Measurements from ENCODE around the gene AFF3. TPM values are rescaled to one million over a fixed set of nuclear protein-coding genes. Genes with fewer than 3 reads are reported as not detected.

The AFF3 gene
- polyA plus RNA-seq, 1 donor (not counting 4 experiments of a cell fraction or from before 2014, with no cell fraction given) = not detected

GRCh38 chr2:99863236-99863902 lies 279.0 kb downstream of the AFF3 start:
- TF ChIP-seq EZH2 (IDR thresholded peaks at IDR 0.05; ENCODE audit: low read length) (no peak), CTCF (optimal IDR thresholded peaks at IDR 0.05 in 1 of 3, IDR thresholded peaks at IDR 0.05 in 1 of 3, conservative IDR thresholded peaks at IDR 0.05 in 1 of 3; ENCODE audit: extremely low read depth in 1 of 3, insufficient read depth in 2 of 3, low read length in 3 of 3) (no peak)
- H3K4me2 ChIP-seq (ENCODE audit: control insufficient read depth, extremely low read depth, insufficient read depth, low read depth, low read length) = no peak overlapping the region

GRCh38 chr2:99862566-99862965 lies 279.8 kb downstream of the AFF3 start:
- Histone ChIP-seq H3K27ac (ENCODE audit: control insufficient read depth, insufficient read depth, low read length) (no peak overlapping the region), H3K79me2 (ENCODE audit: control insufficient read depth, insufficient read depth, low read length) (no peaks in the 10 kb centered on the region), H3K4me3 (ENCODE audit: control insufficient read depth in 2 of 3, extremely low read depth in 1 of 3, insufficient read depth in 2 of 3, low read depth in 1 of 3, low read length in 3 of 3) (no peak overlapping the region), H3K9me3 (ENCODE audit: control insufficient read depth, low read depth, low read length) (no peaks in the 10 kb centered on the region), H2AFZ (ENCODE audit: control insufficient read depth, low read length) (no peak overlapping the region), H3K9me1 (ENCODE audit: control insufficient read depth, extremely low read depth, insufficient read depth, low read length) (no peaks in the 10 kb centered on the region), H3K4me2 (ENCODE audit: control insufficient read depth, extremely low read depth, insufficient read depth, low read depth, low read length) (no peak overlapping the region), H3K4me1 (ENCODE audit: control insufficient read depth, extremely low read depth, insufficient read depth, low read length) (no peaks in the 10 kb centered on the region), H3K9ac (ENCODE audit: control insufficient read depth, extremely low read depth, insufficient read depth, low read length) (no peak overlapping the region), H3K36me3 (ENCODE audit: control insufficient read depth in 2 of 2, extremely low read depth in 1 of 2, insufficient read depth in 2 of 2, low read length in 2 of 2) (no peaks in the 10 kb centered on the region), H3K27me3 (ENCODE audit: control insufficient read depth, extremely low read depth, insufficient read depth, low read length) (no peaks in the 10 kb centered on the region), H4K20me1 (ENCODE audit: control insufficient read depth, extremely low read depth, insufficient read depth, low read length) (no peaks in the 10 kb centered on the region)
- TF ChIP-seq CTCF (optimal IDR thresholded peaks at IDR 0.05 in 1 of 3, IDR thresholded peaks at IDR 0.05 in 1 of 3, conservative IDR thresholded peaks at IDR 0.05 in 1 of 3; ENCODE audit: extremely low read depth in 1 of 3, insufficient read depth in 2 of 3, low read length in 3 of 3) = no peak
- no peak for TF ChIP-seq EZH2 (IDR thresholded peaks at IDR 0.05; ENCODE audit: low read length)
- FAIRE-seq (no peak), DNase-seq (ENCODE audit: low read depth, low spot score) (no peak)
- dilution Hi-C loops (cut with MboI; ENCODE audit: extremely low pct_ligation_motif_present, low sequenced_read_pairs) = no loop called here

More at GRCh38 chr2:99863236-99863902, 279.0 kb downstream of the AFF3 start:
- no peaks in the 10 kb centered on the region for H3K9me1 ChIP-seq (ENCODE audit: control insufficient read depth, extremely low read depth, insufficient read depth, low read length)
- no peak overlapping the region for H3K4me3 ChIP-seq (ENCODE audit: control insufficient read depth in 2 of 3, extremely low read depth in 1 of 3, insufficient read depth in 2 of 3, low read depth in 1 of 3, low read length in 3 of 3)
- H2AFZ ChIP-seq (ENCODE audit: control insufficient read depth, low read length) = no peak overlapping the region
- no peaks in the 10 kb centered on the region for H3K36me3 ChIP-seq (ENCODE audit: control insufficient read depth in 2 of 2, extremely low read depth in 1 of 2, insufficient read depth in 2 of 2, low read length in 2 of 2)
- no peaks in the 10 kb centered on the region for H3K4me1 ChIP-seq (ENCODE audit: control insufficient read depth, extremely low read depth, insufficient read depth, low read length)
- dilution Hi-C loops (cut with MboI; ENCODE audit: extremely low pct_ligation_motif_present, low sequenced_read_pairs) = no loop called here
- DNase-seq (ENCODE audit: low read depth, low spot score) (no peak), FAIRE-seq (no peak)
- no peaks in the 10 kb centered on the region for H3K27me3 ChIP-seq (ENCODE audit: control insufficient read depth, extremely low read depth, insufficient read depth, low read length)
- no peaks in the 10 kb centered on the region for H3K9me3 ChIP-seq (ENCODE audit: control insufficient read depth, low read depth, low read length)
- no peak overlapping the region for H3K27ac ChIP-seq (ENCODE audit: control insufficient read depth, insufficient read depth, low read length)
- H3K79me2 ChIP-seq (ENCODE audit: control insufficient read depth, insufficient read depth, low read length) = no peaks in the 10 kb centered on the region
- no peaks in the 10 kb centered on the region for H4K20me1 ChIP-seq (ENCODE audit: control insufficient read depth, extremely low read depth, insufficient read depth, low read length)
- H3K9ac ChIP-seq (ENCODE audit: control insufficient read depth, extremely low read depth, insufficient read depth, low read length) = no peak overlapping the region

All from keratinocyte (primary cell).